Peyer's patch (tissue), 4 donors: ENCODE measurements around the gene LZTS3. TPM values are rescaled to one million over a fixed set of nuclear protein-coding genes. Genes with fewer than 3 reads are reported as not detected.
"Not testable (repeated sequence)": the region's sequence is repeated elsewhere in the genome, so short reads cannot be mapped to it uniquely, and the experiment has no call there.

Experiments
- DNase-seq, 3 donors: peaks; one replicate each; pipeline ENCODE4 v3.0.0-alpha.2; 2017 to 2019
- H3K27ac ChIP-seq, 4 donors: fragments of 200-600 bp; sonication (generic); one replicate each; pipeline ENCODE4 v1.5.1; 2016 to 2019
- H3K27me3 ChIP-seq, 2 donors: fragments of 200-600 bp; sonication (generic); one replicate each; pipeline ENCODE4 v1.5.1; 2019
- H3K36me3 ChIP-seq, 3 donors: fragments of 200-600 bp; sonication (generic); one replicate each; pipeline ENCODE4 v1.5.1; 2016 to 2019
- H3K4me1 ChIP-seq, 4 donors: fragments of 200-600 bp; sonication (generic); one replicate each; pipeline ENCODE4 v1.5.1; 2016 to 2019
- H3K4me3 ChIP-seq, 4 donors: fragments of 200-600 bp; sonication (generic); 1 replicate in 3 of 4; 2 replicates in 1 of 4; pipeline ENCODE4 v1.5.1; 2016 to 2019; ENCODE audit warnings: mild to moderate bottlenecking in 1 of 4
- H3K9me3 ChIP-seq, 4 donors: fragments of 200-600 bp; sonication (generic); one replicate each; pipeline ENCODE4 v1.5.1; 2016 to 2019; ENCODE audit warnings: mild to moderate bottlenecking in 1 of 4
- CTCF ChIP-seq, 6 experiments: fragments of 450-650 bp in 4 of 6; fragments of 200-600 bp in 2 of 6; sonication (generic) in 1 of 6; IDR thresholded peaks; one replicate each; pipeline ENCODE4 v1.5.1; 2017 to 2019; ENCODE audit warnings: antibody characterized with exemption in 6 of 6, mild to moderate bottlenecking in 3 of 6, moderate library complexity in 1 of 6
- POLR2A ChIP-seq, 2 donors: fragments of 450-650 bp; IDR thresholded peaks; one replicate each; pipeline ENCODE4 v1.5.1; 2017; ENCODE audit warnings: antibody characterized with exemption in 2 of 2, mild to moderate bottlenecking in 2 of 2, moderate library complexity in 2 of 2
- total RNA-seq, 4 donors: library from RNA; depleted of rRNA; stranded (reverse); fragments of >200 nt; gene quantifications; one replicate each; pipeline ENCODE4 v1.1.0, GENCODE V29; 2016

The LZTS3 gene
- total RNA-seq: 10 to 100 TPM; 24.3 to 38.4 (median 33.8) TPM

DNA sequence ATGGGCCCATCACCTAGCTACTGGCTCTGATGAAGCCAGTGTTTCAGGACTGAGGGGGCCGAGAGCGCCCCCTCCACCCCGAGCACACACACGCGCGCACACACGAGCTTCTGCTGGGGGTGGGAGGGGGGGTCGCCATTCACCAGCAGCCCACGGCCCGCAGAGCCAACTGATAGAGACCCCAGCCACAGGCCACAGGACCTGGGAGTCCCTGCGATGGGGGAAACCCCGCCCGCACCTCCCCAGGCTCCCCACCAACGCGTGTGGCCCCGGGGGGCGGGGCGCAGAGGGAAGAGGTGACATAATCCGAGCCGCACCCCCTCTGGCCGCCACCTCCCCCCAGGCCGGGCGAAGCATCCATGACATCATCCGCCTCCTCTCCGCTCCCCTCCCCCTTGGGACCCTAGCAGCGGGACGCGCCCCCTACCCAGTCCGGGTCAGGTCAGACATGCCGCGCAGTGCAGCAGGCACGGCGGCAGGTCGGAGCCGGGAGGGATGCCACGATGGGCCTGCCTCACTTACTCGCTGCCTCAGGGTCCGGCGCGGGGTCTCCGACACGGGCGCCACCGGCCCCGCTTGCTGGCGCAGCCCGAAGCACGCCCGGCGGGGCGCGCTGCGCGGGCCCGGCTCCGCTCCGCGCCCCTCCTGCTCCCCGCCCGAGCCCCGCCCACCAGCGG is at the start of gene LZTS3:
Gene LZTS3, minus strand, starts transcription at position 617 of the 677 bp plus-strand sequence. CDS start 6,386 bp downstream, outside the sequence.
- no peak for TF ChIP-seq CTCF (IDR thresholded peaks at IDR 0.05)
- peak in 1 of 2 donors; percentile 46 for TF ChIP-seq POLR2A (IDR thresholded peaks at IDR 0.05)
- peak; percentile 75 to 87 (median 76) for DNase-seq
- Histone ChIP-seq H3K36me3 (no peaks in the 10 kb centered on the region), H3K4me1 (peaks cover 0 to 9% (median 5%) of the 10 kb centered on the region in 4 donors), H3K4me3 (peak within 1 kb of the TSS; percentile 84 to 95 (median 86)), H3K27ac (peak within 1 kb of the TSS; percentile 63 to 86 (median 84)), H3K9me3 (no peaks in the 10 kb centered on the region), H3K27me3 (no peaks in the 10 kb centered on the region)

GRCh38 chr20:3221398-3222226 is 48.3 kb upstream of the LZTS3 start:
- H3K36me3 ChIP-seq: peaks cover 0 to 19% (median 0%) of the 10 kb centered on the region in 3 donors
- H3K4me3 ChIP-seq: no peak overlapping the region
- peaks cover 0 to 6% (median 0%) of the 10 kb centered on the region in 4 donors for H3K4me1 ChIP-seq
- H3K27me3 ChIP-seq: no peaks in the 10 kb centered on the region
- H3K27ac ChIP-seq: no peak overlapping the region
- TF ChIP-seq CTCF (IDR thresholded peaks at IDR 0.05) (no peak), POLR2A (IDR thresholded peaks at IDR 0.05) (no peak)
- no peaks in the 10 kb centered on the region for H3K9me3 ChIP-seq
- DNase-seq: peak in 1 of 3 donors; percentile 48

DNA sequence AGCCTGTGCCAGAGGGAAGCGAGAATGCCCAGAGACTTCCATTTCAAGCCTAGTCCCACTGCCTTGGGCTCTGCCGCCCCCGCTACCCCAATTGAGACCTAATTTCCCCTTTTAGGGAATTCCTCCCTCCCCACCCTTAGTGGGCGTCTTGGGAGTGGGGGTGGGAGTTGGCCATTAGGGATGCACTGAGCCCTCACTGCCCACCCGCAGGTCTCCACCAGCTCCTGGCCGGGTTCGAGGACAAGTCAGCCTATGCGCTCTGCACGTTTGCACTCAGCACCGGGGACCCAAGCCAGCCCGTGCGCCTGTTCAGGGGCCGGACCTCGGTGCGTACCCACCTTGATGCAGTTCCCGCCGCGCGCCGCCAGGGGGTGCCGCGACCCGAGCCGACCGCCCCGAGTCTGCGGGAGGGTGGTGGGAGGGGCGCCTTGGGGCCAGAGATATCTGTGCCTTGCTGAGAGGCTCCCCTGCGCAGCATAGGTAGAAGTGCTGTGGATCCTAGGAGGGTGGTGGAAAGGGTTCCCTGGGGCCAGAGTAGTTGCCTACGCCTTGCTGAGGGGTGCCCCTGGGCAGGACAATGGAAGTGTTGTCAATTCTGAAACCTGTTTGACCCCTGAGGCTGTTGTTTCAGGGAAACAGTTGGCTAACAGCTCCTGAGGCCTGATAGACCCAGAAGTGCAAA is 45.1 kb upstream of the LZTS3 start:
- no peaks in the 10 kb centered on the region for H3K27me3 ChIP-seq
- no peak overlapping the region for H3K4me3 ChIP-seq
- DNase-seq: peak; percentile 40 to 79 (median 77)
- H3K27ac ChIP-seq: no peak overlapping the region
- no peaks in the 10 kb centered on the region for H3K9me3 ChIP-seq
- TF ChIP-seq CTCF (IDR thresholded peaks at IDR 0.05): peak; percentile 50 to 91 (median 85)
- no peak for TF ChIP-seq POLR2A (IDR thresholded peaks at IDR 0.05)
- H3K36me3 ChIP-seq: peaks cover 0 to 49% (median 0%) of the 10 kb centered on the region in 3 donors
- peaks cover 0 to 6% (median 0%) of the 10 kb centered on the region in 4 donors for H3K4me1 ChIP-seq

DNA sequence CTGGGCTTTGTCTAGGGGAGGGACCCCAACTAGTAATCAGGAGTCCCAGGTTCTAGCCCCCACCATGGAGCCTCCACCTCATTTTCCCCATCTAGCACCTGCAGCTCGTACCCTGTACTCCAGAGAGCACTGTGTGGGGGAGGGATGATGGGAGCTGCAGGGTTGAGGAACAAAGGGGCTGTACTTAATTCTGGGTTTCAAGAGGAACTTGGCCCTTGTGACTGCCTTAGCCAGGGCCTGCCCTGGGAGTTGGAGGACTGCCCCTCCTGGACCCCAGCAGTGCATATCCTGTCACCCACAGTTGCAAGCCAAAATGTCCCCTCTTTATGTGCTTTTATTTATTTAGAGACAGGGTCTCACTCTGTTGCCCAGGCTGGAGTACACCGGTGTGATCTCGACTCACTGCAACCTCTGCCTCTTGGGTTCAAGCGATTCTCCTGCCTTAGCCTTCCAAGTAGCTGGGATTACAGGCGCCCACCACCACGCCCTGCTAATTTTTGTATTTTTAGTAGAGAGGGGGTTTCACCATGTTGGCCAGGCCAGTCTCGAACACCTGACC is 42.1 kb upstream of the LZTS3 start:
- H3K27ac ChIP-seq, H3K4me1 ChIP-seq, H3K4me3 ChIP-seq, H3K27me3 ChIP-seq, H3K9me3 ChIP-seq, DNase-seq: not testable (repeated sequence)
- H3K36me3 ChIP-seq: peaks cover 0 to 33% (median 0%) of the 10 kb centered on the region in 3 donors

DNA sequence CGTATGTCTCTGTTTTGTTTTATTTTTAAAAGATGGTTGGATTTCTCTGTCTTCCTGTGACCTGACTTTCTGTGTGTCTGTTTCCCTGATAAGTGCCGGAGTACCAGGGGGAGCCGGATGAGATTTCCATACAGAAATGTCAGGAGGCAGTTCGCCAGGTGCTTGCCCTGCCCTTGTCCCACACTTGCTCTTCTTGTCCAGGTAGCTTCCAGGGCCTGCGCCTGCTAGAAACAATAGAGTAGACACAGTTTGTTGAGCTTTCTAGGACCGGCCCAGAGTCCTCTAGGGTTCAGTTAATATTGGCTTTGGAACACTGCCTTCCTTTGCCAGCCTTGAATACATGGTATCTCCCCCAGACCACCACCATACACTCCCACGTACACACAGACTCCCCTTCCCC is 39.9 kb upstream of the LZTS3 start:
- H3K4me1 ChIP-seq: peaks cover 0 to 7% (median 4%) of the 10 kb centered on the region in 4 donors
- no peaks in the 10 kb centered on the region for H3K9me3 ChIP-seq
- H3K4me3 ChIP-seq: no peak overlapping the region
- TF ChIP-seq CTCF (IDR thresholded peaks at IDR 0.05): no peak
- no peak for TF ChIP-seq POLR2A (IDR thresholded peaks at IDR 0.05)
- H3K27ac ChIP-seq: no peak overlapping the region
- no peaks in the 10 kb centered on the region for H3K27me3 ChIP-seq
- peaks cover 0 to 33% (median 0%) of the 10 kb centered on the region in 3 donors for H3K36me3 ChIP-seq
- no peak for DNase-seq
